Prostate gland (tissue), 2 donors: Measurements from ENCODE around the gene TELO2.

Experiments
- POLR2A ChIP-seq: fragments of 450-650 bp; IDR thresholded peaks from one replicate; pipeline ENCODE4 v1.6.1; 2016; ENCODE audit warnings: antibody characterized with exemption, mild to moderate bottlenecking
- TF ChIP-seq, protein P1 (sequence below), 4 experiments: fragments of 200-600 bp in 2 of 4; fragments of 450-650 bp in 2 of 4; sonication (generic) in 2 of 4; IDR thresholded peaks; 1 replicate in 3 of 4; 2 replicates in 1 of 4; pipeline ENCODE4 v1.5.1; 2016 to 2019; ENCODE audit warnings: antibody characterized with exemption in 4 of 4, mild to moderate bottlenecking in 2 of 4, moderate library complexity in 2 of 4

DNA sequence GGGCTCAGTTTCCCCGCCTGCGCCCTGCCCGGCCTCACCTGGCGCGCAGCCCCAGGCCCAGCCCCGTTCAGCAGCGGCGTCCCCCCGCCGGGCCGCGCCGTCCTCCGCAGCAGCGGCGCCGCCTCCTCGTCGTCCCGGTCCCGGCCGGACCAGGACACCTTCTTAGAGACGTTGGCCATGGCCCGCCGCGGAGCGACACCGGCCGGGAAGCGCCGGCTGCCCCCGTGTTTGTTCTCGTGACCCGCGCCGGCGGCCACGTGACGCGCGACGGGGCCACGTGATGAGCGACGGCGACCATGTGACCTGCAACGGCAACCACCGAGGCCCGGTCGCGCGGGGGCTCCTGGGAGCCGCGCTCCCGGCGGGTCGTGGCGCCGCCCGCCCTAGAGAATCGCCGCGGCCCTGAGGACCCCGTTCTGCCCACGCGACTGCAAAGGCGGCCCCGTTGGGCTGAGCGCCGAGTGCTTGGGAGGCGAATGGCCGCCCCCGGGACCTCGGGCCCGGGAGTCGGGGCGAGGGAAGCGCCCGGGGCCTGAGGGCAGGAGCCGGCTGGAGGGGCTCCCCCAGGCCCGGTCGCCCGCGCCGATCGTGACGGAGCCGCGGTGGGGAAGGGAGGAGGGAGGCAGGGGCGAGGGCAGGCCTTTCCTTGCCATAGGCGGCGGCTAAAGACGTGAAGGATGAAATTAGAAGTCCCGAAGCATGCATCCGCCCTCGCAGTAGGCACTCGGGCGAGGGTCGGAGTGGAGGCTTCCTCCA, 18.2 kb upstream of the TELO2 start, which contains the start of gene CLCN7:
- TF ChIP-seq, protein P1, sequence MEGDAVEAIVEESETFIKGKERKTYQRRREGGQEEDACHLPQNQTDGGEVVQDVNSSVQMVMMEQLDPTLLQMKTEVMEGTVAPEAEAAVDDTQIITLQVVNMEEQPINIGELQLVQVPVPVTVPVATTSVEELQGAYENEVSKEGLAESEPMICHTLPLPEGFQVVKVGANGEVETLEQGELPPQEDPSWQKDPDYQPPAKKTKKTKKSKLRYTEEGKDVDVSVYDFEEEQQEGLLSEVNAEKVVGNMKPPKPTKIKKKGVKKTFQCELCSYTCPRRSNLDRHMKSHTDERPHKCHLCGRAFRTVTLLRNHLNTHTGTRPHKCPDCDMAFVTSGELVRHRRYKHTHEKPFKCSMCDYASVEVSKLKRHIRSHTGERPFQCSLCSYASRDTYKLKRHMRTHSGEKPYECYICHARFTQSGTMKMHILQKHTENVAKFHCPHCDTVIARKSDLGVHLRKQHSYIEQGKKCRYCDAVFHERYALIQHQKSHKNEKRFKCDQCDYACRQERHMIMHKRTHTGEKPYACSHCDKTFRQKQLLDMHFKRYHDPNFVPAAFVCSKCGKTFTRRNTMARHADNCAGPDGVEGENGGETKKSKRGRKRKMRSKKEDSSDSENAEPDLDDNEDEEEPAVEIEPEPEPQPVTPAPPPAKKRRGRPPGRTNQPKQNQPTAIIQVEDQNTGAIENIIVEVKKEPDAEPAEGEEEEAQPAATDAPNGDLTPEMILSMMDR (IDR thresholded peaks at IDR 0.05): peak in 1 of 4 experiments; percentile 7
- peak; percentile 78 for TF ChIP-seq POLR2A
